Peyer's patch (tissue), 4 donors: ENCODE data around the gene DCHS1.

Experiments used
- POLR2A ChIP-seq, 2 donors: fragments of 450-650 bp; IDR thresholded peaks; one replicate each; pipeline ENCODE4 v1.5.1; 2017; ENCODE audit warnings: antibody characterized with exemption in 2 of 2, mild to moderate bottlenecking in 2 of 2, moderate library complexity in 2 of 2
- TF ChIP-seq, protein P1 (sequence below), 6 experiments: fragments of 450-650 bp in 4 of 6; fragments of 200-600 bp in 2 of 6; sonication (generic) in 1 of 6; IDR thresholded peaks; one replicate each; pipeline ENCODE4 v1.5.1; 2017 to 2019; ENCODE audit warnings: antibody characterized with exemption in 6 of 6, mild to moderate bottlenecking in 3 of 6, moderate library complexity in 1 of 6

DNA sequence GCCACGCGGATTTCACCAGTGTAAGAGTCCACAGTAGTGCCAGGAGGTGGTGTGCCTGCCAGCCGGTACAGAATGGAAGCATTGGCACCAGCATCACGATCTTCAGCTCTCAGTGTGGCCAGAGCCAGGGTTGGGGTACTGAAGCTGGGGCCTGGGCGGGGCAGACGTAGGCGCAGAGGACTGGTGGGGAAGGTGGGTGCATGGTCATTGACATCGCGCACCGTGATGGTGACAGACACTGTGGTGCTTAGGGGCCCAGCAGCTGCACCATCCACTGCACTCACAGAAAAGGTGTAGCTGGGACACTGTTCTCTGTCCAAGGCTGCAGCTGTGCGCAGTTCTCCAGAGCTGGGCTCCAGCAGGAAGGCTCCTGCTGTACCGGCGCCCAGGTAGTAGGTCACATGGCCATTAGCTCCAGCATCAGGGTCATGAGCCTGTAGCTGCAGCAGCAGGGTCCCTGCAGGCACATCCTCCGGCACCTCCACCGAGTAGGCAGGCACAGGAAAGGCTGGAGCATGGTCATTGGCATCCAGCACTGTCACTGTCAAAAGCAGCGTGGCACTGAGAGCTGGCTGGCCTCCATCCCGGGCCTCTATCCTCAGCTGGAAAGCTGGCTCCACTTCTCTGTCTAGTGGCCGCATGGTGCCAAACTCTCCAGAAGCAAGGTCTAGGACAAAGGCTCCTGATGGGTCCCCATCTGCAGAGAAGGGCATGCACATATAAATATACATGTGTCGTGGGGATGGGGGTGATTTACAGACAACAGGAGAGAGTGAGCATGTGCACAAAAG lies 28.4 kb downstream of the DCHS1 start:
- TF ChIP-seq, protein P1, sequence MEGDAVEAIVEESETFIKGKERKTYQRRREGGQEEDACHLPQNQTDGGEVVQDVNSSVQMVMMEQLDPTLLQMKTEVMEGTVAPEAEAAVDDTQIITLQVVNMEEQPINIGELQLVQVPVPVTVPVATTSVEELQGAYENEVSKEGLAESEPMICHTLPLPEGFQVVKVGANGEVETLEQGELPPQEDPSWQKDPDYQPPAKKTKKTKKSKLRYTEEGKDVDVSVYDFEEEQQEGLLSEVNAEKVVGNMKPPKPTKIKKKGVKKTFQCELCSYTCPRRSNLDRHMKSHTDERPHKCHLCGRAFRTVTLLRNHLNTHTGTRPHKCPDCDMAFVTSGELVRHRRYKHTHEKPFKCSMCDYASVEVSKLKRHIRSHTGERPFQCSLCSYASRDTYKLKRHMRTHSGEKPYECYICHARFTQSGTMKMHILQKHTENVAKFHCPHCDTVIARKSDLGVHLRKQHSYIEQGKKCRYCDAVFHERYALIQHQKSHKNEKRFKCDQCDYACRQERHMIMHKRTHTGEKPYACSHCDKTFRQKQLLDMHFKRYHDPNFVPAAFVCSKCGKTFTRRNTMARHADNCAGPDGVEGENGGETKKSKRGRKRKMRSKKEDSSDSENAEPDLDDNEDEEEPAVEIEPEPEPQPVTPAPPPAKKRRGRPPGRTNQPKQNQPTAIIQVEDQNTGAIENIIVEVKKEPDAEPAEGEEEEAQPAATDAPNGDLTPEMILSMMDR (IDR thresholded peaks at IDR 0.05), result no peak
- TF ChIP-seq POLR2A (IDR thresholded peaks at IDR 0.05), result no peak
